Measurements from ENCODE around the gene RBBP8. TPM values are rescaled to one million over a fixed set of nuclear protein-coding genes. Genes with fewer than 3 reads are reported as not detected.

Gene RBBP8
- polyA plus RNA-seq, 3 donors = 5.8 to 9.6 (median 7.8) TPM

DNA sequence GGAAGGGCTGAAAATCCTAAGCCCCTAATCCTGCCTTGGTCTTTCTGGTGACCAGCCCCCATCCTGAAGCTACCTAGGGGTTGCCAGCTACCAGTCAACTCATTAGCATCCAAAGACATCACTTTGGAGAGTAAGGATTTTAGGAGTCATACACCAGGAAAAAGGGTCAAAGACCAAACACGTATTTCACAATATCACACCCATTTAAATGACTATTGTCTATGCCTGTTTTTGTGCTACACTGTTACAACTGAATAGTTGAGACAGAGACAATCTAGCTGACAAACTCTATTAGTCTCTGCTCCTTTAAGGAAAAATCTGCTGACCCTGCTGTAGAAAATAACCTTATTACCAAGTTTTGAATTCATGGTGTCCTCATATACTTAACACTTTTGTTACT, 21.0 kb upstream of the RBBP8 start:
- WGBS (ENCODE audit: insufficient coverage) = no CpG with 5 or more reads among the region's 1 CpG
- H3K4me2 ChIP-seq (replicated peaks; ENCODE audit: extremely low read depth, low read length, poor library complexity, severe bottlenecking) = no peak overlapping the region
- TF ChIP-seq, protein P1, sequence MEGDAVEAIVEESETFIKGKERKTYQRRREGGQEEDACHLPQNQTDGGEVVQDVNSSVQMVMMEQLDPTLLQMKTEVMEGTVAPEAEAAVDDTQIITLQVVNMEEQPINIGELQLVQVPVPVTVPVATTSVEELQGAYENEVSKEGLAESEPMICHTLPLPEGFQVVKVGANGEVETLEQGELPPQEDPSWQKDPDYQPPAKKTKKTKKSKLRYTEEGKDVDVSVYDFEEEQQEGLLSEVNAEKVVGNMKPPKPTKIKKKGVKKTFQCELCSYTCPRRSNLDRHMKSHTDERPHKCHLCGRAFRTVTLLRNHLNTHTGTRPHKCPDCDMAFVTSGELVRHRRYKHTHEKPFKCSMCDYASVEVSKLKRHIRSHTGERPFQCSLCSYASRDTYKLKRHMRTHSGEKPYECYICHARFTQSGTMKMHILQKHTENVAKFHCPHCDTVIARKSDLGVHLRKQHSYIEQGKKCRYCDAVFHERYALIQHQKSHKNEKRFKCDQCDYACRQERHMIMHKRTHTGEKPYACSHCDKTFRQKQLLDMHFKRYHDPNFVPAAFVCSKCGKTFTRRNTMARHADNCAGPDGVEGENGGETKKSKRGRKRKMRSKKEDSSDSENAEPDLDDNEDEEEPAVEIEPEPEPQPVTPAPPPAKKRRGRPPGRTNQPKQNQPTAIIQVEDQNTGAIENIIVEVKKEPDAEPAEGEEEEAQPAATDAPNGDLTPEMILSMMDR (IDR thresholded peaks at IDR 0.05) = no peak

DNA sequence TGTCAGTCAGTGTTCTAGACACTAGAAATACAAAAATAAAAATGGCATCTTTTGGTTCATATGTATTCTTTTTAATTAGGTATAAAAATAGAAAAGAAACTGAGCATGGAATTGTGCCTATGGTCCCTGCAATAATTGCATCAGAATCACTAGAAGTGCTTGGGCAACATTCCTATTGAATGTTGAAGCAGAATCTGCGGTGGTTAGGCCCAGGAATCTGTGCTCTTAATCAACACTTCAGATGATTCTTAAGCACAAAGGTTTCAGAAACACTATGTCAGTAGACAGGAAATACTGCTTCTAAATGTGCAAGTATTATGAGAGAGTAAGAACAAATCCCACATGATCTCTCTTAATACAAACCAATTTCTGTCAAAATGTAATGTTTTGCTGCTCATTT, 20.3 kb upstream of the RBBP8 start:
- Mint-ChIP-seq H3K27me3 (ENCODE audit: low read depth in 3 of 3) (no peaks in the 10 kb centered on the region), H3K9me3 (peaks cover 0 to 3% (median 0%) of the 10 kb centered on the region in 7 donors), H3K27ac (no peak overlapping the region), H3K36me3 (peaks cover 0 to 2% of the 10 kb centered on the region in 2 donors), H3K4me3 (no peak overlapping the region), H3K4me1 (no peaks in the 10 kb centered on the region)
- H4K20me1 ChIP-seq (ENCODE audit: insufficient read depth, low read length) = no peaks in the 10 kb centered on the region
- TF ChIP-seq, protein P1 (IDR thresholded peaks at IDR 0.05) = no peak
- no peaks in the 10 kb centered on the region for H3K79me2 ChIP-seq (ENCODE audit: insufficient read depth, low read length)
- H3K27me3 ChIP-seq (ENCODE audit: control insufficient read depth in 2 of 2, insufficient read depth in 2 of 2, low read length in 2 of 2) = no peaks in the 10 kb centered on the region
- H3K9ac ChIP-seq (ENCODE audit: insufficient read depth, low read length, poor library complexity, severe bottlenecking) = no peak overlapping the region
- no peak overlapping the region for H2AFZ ChIP-seq (ENCODE audit: insufficient read depth, low read depth, low read length, poor library complexity, severe bottlenecking)
- no peaks in the 10 kb centered on the region for H3K36me3 ChIP-seq (replicated peaks in 1 of 2; ENCODE audit: control insufficient read depth in 1 of 2, insufficient read depth in 2 of 2, low read length in 2 of 2)
- no peak overlapping the region for H3K4me2 ChIP-seq (replicated peaks; ENCODE audit: extremely low read depth, low read length, poor library complexity, severe bottlenecking)
- no CpG with 5 or more reads among the region's 1 CpG for WGBS (ENCODE audit: insufficient coverage)
- DNase-seq = no peak
- intact Hi-C loops (cut with micrococcal nuclease) = no loop called here
- H3K9me3 ChIP-seq (replicated peaks in 1 of 2; ENCODE audit: control insufficient read depth in 1 of 2, insufficient read depth in 1 of 2, low read length in 2 of 2) = no peaks in the 10 kb centered on the region
- H3K4me1 ChIP-seq (ENCODE audit: control insufficient read depth in 1 of 2, insufficient read depth in 2 of 2, low read length in 2 of 2) = no peaks in the 10 kb centered on the region
- no peak overlapping the region for H3K27ac ChIP-seq (ENCODE audit: low read depth in 1 of 2, low read length in 2 of 2)
- no peak overlapping the region for H3K4me3 ChIP-seq (replicated peaks in 1 of 3; ENCODE audit: low read depth in 2 of 3, low read length in 3 of 3)

More for the DNA sequence above, 21.0 kb upstream of the RBBP8 start:
- intact Hi-C loops (cut with micrococcal nuclease) = no loop called here
- no peak overlapping the region for H3K4me3 ChIP-seq (replicated peaks in 1 of 3; ENCODE audit: low read depth in 2 of 3, low read length in 3 of 3)
- Mint-ChIP-seq H3K27ac (no peak overlapping the region), H3K4me3 (no peak overlapping the region), H3K27me3 (ENCODE audit: low read depth in 3 of 3) (no peaks in the 10 kb centered on the region), H3K4me1 (no peaks in the 10 kb centered on the region), H3K36me3 (peaks cover 0 to 2% of the 10 kb centered on the region in 2 donors), H3K9me3 (peaks cover 0 to 3% (median 0%) of the 10 kb centered on the region in 7 donors)
- no peak for DNase-seq
- no peaks in the 10 kb centered on the region for H3K27me3 ChIP-seq (ENCODE audit: control insufficient read depth in 2 of 2, insufficient read depth in 2 of 2, low read length in 2 of 2)
- no peak overlapping the region for H3K9ac ChIP-seq (ENCODE audit: insufficient read depth, low read length, poor library complexity, severe bottlenecking)
- H3K79me2 ChIP-seq (ENCODE audit: insufficient read depth, low read length) = no peaks in the 10 kb centered on the region
- no peaks in the 10 kb centered on the region for H3K9me3 ChIP-seq (replicated peaks in 1 of 2; ENCODE audit: control insufficient read depth in 1 of 2, insufficient read depth in 1 of 2, low read length in 2 of 2)
- H3K27ac ChIP-seq (ENCODE audit: low read depth in 1 of 2, low read length in 2 of 2) = no peak overlapping the region
- H3K4me1 ChIP-seq (ENCODE audit: control insufficient read depth in 1 of 2, insufficient read depth in 2 of 2, low read length in 2 of 2) = no peaks in the 10 kb centered on the region
- H4K20me1 ChIP-seq (ENCODE audit: insufficient read depth, low read length) = no peaks in the 10 kb centered on the region
- no peaks in the 10 kb centered on the region for H3K36me3 ChIP-seq (replicated peaks in 1 of 2; ENCODE audit: control insufficient read depth in 1 of 2, insufficient read depth in 2 of 2, low read length in 2 of 2)
- H2AFZ ChIP-seq (ENCODE audit: insufficient read depth, low read depth, low read length, poor library complexity, severe bottlenecking) = no peak overlapping the region
